ENCODE results near the gene DNAH8. TPM values are rescaled to one million over a fixed set of nuclear protein-coding genes. Genes with fewer than 3 reads are reported as not detected.
"Not testable (repeated sequence)": the region's sequence is repeated elsewhere in the genome, so short reads cannot be mapped to it uniquely, and the experiment has no call there.

Gene DNAH8
- total RNA-seq, 1 experiment from 2014 or later, result not detected

DNA sequence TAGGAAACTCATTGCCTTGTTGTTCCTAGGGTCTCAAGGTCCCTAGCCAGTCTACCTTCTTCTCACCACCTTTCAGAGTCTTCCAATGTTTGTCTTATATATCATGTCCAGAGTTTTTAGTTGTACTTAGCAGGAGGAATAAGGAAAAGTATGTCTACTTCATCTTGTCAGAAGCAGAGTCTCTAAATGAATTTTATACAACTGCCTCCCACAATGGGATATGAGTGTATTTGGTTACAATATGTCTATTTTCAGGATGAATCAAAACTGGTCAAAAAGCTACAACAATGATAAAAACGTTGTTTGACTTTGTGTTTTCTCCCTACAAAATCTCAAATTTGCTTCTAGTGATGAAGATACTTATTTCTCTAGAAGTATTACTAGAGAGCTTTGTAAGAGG lies 19.2 kb upstream of the DNAH8 start:
- in situ Hi-C loops (cut with HindIII; ENCODE audit: low sequenced_read_pairs), result no loop called here

GRCh38 chr6:38696345-38696744 lies 18.8 kb upstream of the DNAH8 start:
- DNase-seq (ENCODE audit: low spot score), result no peak
- in situ Hi-C loops (cut with HindIII; ENCODE audit: low sequenced_read_pairs), result no loop called here

More for the DNA sequence above, 19.2 kb upstream of the DNAH8 start:
- no peak for DNase-seq (ENCODE audit: low spot score)

- DNase-seq (ENCODE audit: low spot score), result no peak
- in situ Hi-C loops (cut with HindIII; ENCODE audit: low sequenced_read_pairs), result no loop called here
Measured at GRCh38 chr6:38697846-38698245, 17.3 kb upstream of the DNAH8 start.

GRCh38 chr6:38699702-38700101 lies 15.4 kb upstream of the DNAH8 start:
- DNase-seq (ENCODE audit: low spot score); in situ Hi-C loops (cut with HindIII; ENCODE audit: low sequenced_read_pairs): not testable (repeated sequence)

DNA sequence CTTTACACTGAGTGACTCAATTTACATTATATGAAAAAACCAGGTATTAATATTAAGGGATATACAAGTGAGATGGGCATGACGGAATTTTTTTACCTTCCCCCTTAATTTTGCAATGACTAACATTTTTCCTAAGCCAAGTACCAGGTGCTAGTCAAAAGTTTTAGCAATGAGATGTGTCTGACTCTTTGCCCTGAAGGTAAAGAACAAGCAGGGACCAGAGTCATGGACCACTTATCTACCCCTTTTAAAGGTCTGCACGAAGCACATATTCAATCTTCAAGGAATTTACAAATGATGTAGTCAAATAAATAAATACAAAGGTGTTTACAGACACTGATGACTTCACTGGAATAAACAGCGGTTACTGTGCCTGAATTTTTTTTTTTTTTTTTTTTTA lies 13.6 kb upstream of the DNAH8 start:
- DNase-seq (ENCODE audit: low spot score), result no peak
- in situ Hi-C loops (cut with HindIII; ENCODE audit: low sequenced_read_pairs), result no loop called here

- in situ Hi-C loops (cut with HindIII; ENCODE audit: low sequenced_read_pairs), result no loop called here
- DNase-seq (ENCODE audit: low spot score), result peak; percentile 99
Measured at GRCh38 chr6:38702558-38703397, 12.3 kb upstream of the DNAH8 start, which contains the start of gene GLO1. Gene GLO1, minus strand, starts transcription at chr6:38703145. Its CDS starts 91 bp downstream, at chr6:38703054.

DNA sequence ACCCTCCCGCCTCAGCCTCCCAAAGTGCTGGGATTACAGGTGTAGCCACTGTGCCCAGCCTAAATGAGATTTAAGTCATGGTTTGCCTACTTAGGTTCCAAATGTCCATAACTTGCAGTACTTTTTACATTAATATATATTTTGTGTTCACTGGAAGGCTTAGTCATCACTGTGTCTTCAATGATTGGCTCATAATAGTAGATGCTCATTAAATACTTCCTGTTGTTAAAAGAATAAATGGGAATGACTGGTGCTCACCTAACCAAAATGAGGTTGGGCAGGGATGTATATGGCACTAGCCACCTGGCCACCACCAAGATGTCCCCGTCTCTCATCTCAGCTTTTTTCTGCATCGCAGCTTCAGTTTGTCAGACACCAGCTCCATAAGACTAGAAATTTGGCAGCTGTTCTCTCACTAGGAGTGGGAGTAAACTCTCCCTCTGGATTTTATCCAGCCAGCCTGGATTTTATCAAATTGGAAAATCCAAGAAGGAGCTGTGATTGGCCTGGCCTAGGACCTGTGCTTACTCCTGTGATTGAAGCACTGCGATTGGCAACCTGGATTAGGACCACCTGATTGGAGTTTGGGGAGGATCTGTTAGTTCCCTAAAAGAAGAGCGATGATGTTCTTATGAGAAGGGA lies 11.0 kb upstream of the DNAH8 start:
- no peak for DNase-seq (ENCODE audit: low spot score)
- in situ Hi-C loops (cut with HindIII; ENCODE audit: low sequenced_read_pairs), result no loop called here

GRCh38 chr6:38705924-38706323 lies 9.2 kb upstream of the DNAH8 start:
- in situ Hi-C loops (cut with HindIII; ENCODE audit: low sequenced_read_pairs), result no loop called here

GRCh38 chr6:38708496-38708895 lies 6.6 kb upstream of the DNAH8 start:
- DNase-seq (ENCODE audit: low spot score), result no peak
- in situ Hi-C loops (cut with HindIII; ENCODE audit: low sequenced_read_pairs), result no loop called here

More at GRCh38 chr6:38705924-38706323, 9.2 kb upstream of the DNAH8 start:
- no peak for DNase-seq (ENCODE audit: low spot score)

GRCh38 chr6:38713812-38714211 lies 1.3 kb upstream of the DNAH8 start:
- no peak for DNase-seq (ENCODE audit: low spot score)
- in situ Hi-C loops (cut with HindIII; ENCODE audit: low sequenced_read_pairs), result no loop called here

GRCh38 chr6:38714239-38715015 lies 684 bp upstream of the DNAH8 start:
- no peak for DNase-seq (ENCODE audit: low spot score)
- in situ Hi-C loops (cut with HindIII; ENCODE audit: low sequenced_read_pairs), result no loop called here

- no peak for DNase-seq (ENCODE audit: low spot score)
- in situ Hi-C loops (cut with HindIII; ENCODE audit: low sequenced_read_pairs), result no loop called here
Measured at GRCh38 chr6:38716825-38717224, 1.7 kb downstream of the DNAH8 start.

GRCh38 chr6:38719358-38719757 lies 4.2 kb downstream of the DNAH8 start:
- in situ Hi-C loops (cut with HindIII; ENCODE audit: low sequenced_read_pairs), result no loop called here
- DNase-seq (ENCODE audit: low spot score), result no peak

DNA sequence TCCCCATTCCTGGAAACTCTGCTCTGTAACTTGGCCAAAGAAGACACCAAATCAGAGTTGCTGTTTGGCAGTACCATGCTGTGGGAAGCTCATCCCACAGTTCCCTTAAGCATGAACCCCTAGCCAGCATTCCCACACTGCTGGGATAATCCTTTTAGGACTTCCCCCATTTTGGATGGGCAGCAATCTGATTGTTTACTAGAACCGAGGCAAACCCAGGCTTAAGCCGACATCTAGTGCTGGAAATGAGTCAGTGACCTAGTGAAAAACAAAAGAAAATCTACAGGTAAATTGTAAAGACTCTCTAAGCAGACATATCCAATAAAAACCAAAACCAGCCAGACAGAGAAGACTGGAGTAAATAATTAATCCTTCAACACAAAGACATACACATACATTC lies 5.2 kb downstream of the DNAH8 start:
- DNase-seq (ENCODE audit: low spot score), result no peak
- in situ Hi-C loops (cut with HindIII; ENCODE audit: low sequenced_read_pairs), result no loop called here

GRCh38 chr6:38722038-38722437 lies 6.9 kb downstream of the DNAH8 start:
- DNase-seq (ENCODE audit: low spot score), result no peak
- in situ Hi-C loops (cut with HindIII; ENCODE audit: low sequenced_read_pairs), result no loop called here

- in situ Hi-C loops (cut with HindIII; ENCODE audit: low sequenced_read_pairs), result no loop called here
- DNase-seq (ENCODE audit: low spot score), result no peak
Measured at GRCh38 chr6:38722727-38723334, 7.7 kb downstream of the DNAH8 start.

GRCh38 chr6:38723783-38724182 lies 8.7 kb downstream of the DNAH8 start:
- DNase-seq (ENCODE audit: low spot score), result no peak
- in situ Hi-C loops (cut with HindIII; ENCODE audit: low sequenced_read_pairs), result no loop called here

GRCh38 chr6:38724343-38724742 lies 9.2 kb downstream of the DNAH8 start:
- in situ Hi-C loops (cut with HindIII; ENCODE audit: low sequenced_read_pairs), result no loop called here
- DNase-seq (ENCODE audit: low spot score), result no peak

DNA sequence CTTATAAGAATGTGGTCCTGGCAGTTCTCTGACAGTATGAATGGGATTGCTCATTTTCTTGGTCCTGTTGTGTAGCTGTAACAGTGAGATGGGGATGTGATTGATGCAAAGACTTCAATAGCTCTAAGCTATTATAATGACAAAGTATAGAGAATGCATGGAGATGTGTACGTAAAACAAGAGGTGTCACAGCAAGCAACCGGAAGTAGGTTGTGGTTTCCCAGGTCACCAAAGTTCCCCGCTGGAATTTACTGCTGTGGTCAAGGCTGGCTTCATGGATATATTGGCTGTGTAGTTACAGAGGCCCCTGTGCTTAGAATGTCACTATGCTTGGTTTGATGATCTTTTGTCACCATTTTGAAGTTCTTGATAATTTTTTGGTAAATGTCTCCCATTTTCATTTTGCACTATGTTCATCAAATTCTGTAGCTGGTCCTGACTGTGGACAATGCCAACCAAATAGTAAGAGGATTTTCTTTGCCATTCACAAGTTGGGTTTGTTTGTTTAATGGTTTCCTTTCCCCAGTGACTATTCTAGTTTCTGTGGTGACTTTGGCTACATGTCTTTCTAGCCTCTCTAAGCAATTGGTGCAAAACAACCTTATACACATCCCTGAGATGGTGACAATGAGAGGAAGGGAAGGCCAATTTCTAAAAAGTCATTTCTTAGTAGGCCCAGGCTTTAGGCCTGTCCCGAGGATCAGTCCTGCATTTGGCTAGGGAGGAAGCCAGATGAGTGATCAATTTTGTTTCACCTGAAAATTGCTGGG lies 10.5 kb downstream of the DNAH8 start:
- in situ Hi-C loops (cut with HindIII; ENCODE audit: low sequenced_read_pairs), result no loop called here
- DNase-seq (ENCODE audit: low spot score), result no peak

Measured in G401 (cell line).